ENCODE results near the gene CCDC88A.

- TF ChIP-seq, protein P1, sequence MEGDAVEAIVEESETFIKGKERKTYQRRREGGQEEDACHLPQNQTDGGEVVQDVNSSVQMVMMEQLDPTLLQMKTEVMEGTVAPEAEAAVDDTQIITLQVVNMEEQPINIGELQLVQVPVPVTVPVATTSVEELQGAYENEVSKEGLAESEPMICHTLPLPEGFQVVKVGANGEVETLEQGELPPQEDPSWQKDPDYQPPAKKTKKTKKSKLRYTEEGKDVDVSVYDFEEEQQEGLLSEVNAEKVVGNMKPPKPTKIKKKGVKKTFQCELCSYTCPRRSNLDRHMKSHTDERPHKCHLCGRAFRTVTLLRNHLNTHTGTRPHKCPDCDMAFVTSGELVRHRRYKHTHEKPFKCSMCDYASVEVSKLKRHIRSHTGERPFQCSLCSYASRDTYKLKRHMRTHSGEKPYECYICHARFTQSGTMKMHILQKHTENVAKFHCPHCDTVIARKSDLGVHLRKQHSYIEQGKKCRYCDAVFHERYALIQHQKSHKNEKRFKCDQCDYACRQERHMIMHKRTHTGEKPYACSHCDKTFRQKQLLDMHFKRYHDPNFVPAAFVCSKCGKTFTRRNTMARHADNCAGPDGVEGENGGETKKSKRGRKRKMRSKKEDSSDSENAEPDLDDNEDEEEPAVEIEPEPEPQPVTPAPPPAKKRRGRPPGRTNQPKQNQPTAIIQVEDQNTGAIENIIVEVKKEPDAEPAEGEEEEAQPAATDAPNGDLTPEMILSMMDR (IDR thresholded peaks at IDR 0.05): no peak
- no peak for TF ChIP-seq POLR2AphosphoS5 (IDR thresholded peaks at IDR 0.05)
- TF ChIP-seq POLR2A (IDR thresholded peaks at IDR 0.05): no peak
Measured at GRCh38 chr2:55252832-55253231, 166.8 kb downstream of the CCDC88A start.

Data from breast epithelium (tissue), 3 donors.